SK-N-SH (cell line): Measurements from ENCODE around the gene CNNM1.

Source experiments
- GABPA ChIP-seq: IDR thresholded peaks from 2 replicates; pipeline ENCODE4 v1.4.0; 2012; ENCODE audit warnings: low read depth, mild to moderate bottlenecking
- MXI1 ChIP-seq: IDR thresholded peaks from 2 replicates; pipeline ENCODE4 v1.6.1; 2012; ENCODE audit warnings: mild to moderate bottlenecking, low read depth, low read length, improper control_type of control experiment
- POLR2AphosphoS5 ChIP-seq: IDR thresholded peaks from 2 replicates; pipeline ENCODE4 v1.6.1; 2012; ENCODE audit warnings: low read depth, low read length
- RAD21 ChIP-seq: IDR thresholded peaks from 2 replicates; pipeline ENCODE4 v1.6.1; 2012; ENCODE audit warnings: mild to moderate bottlenecking, low read length
- SIN3A ChIP-seq: IDR thresholded peaks from 2 replicates; pipeline ENCODE4 v1.6.1; 2012; ENCODE audit warnings: low read depth, mild to moderate bottlenecking, low read length, moderate library complexity, borderline replicate concordance
- SMC3 ChIP-seq: IDR thresholded peaks from 2 replicates; pipeline ENCODE4 v1.6.1; 2012; ENCODE audit warnings: low read depth, low read length, improper control_type of control experiment
- TF ChIP-seq, protein P1 (sequence below): fragments of 200-600 bp; sonication (generic); IDR thresholded peaks from 2 replicates; pipeline ENCODE4 v1.6.1; 2017; ENCODE audit warnings: antibody characterized with exemption, mild to moderate bottlenecking, moderate library complexity
- TF ChIP-seq, protein P2 (sequence below): fragments of 150-350 bp; IDR thresholded peaks from 2 replicates; pipeline ENCODE4 v1.6.1; 2017; ENCODE audit warnings: antibody characterized with exemption, low read length, low read depth, borderline replicate concordance
- TF ChIP-seq, protein P3 (sequence below): IDR thresholded peaks from 2 replicates; pipeline ENCODE4 v1.4.0; 2012; ENCODE audit warnings: low read depth, borderline replicate concordance

DNA sequence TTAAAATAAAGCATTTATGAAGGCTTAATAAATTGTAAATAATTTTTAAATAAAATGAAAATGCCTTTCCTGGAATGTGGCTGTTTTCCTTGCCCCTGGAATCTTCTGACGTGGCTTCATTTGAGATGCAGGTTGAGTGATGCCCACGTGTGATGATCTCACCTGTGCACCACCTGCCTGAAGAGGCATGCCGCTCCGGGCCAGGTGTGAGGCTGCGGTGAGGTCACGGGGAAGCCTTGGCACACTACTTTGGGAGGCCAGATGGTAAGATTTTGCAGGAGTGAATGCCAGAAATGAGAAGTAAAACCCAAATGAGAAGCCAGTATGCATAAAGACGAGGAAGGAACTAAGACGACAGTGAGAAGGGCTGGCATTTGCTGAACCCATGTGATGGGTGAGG lies 65.1 kb downstream of the CNNM1 start:
- TF ChIP-seq, protein P1, sequence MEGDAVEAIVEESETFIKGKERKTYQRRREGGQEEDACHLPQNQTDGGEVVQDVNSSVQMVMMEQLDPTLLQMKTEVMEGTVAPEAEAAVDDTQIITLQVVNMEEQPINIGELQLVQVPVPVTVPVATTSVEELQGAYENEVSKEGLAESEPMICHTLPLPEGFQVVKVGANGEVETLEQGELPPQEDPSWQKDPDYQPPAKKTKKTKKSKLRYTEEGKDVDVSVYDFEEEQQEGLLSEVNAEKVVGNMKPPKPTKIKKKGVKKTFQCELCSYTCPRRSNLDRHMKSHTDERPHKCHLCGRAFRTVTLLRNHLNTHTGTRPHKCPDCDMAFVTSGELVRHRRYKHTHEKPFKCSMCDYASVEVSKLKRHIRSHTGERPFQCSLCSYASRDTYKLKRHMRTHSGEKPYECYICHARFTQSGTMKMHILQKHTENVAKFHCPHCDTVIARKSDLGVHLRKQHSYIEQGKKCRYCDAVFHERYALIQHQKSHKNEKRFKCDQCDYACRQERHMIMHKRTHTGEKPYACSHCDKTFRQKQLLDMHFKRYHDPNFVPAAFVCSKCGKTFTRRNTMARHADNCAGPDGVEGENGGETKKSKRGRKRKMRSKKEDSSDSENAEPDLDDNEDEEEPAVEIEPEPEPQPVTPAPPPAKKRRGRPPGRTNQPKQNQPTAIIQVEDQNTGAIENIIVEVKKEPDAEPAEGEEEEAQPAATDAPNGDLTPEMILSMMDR = no peak
- TF ChIP-seq, protein P2, sequence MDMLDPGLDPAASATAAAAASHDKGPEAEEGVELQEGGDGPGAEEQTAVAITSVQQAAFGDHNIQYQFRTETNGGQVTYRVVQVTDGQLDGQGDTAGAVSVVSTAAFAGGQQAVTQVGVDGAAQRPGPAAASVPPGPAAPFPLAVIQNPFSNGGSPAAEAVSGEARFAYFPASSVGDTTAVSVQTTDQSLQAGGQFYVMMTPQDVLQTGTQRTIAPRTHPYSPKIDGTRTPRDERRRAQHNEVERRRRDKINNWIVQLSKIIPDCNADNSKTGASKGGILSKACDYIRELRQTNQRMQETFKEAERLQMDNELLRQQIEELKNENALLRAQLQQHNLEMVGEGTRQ = no peak
- no peak for TF ChIP-seq MXI1
- TF ChIP-seq POLR2AphosphoS5 = no peak
- TF ChIP-seq GABPA = no peak
- TF ChIP-seq, protein P3, sequence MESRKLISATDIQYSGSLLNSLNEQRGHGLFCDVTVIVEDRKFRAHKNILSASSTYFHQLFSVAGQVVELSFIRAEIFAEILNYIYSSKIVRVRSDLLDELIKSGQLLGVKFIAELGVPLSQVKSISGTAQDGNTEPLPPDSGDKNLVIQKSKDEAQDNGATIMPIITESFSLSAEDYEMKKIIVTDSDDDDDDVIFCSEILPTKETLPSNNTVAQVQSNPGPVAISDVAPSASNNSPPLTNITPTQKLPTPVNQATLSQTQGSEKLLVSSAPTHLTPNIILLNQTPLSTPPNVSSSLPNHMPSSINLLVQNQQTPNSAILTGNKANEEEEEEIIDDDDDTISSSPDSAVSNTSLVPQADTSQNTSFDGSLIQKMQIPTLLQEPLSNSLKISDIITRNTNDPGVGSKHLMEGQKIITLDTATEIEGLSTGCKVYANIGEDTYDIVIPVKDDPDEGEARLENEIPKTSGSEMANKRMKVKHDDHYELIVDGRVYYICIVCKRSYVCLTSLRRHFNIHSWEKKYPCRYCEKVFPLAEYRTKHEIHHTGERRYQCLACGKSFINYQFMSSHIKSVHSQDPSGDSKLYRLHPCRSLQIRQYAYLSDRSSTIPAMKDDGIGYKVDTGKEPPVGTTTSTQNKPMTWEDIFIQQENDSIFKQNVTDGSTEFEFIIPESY = no peak
- TF ChIP-seq RAD21 = no peak
- TF ChIP-seq SMC3 = no peak
- no peak for TF ChIP-seq SIN3A
